ENCODE measurements around the gene MEGF9. TPM values are rescaled to one million over a fixed set of nuclear protein-coding genes. Genes with fewer than 3 reads are reported as not detected.

Gene MEGF9
- total and polyA plus RNA-seq, 7 donors, result 2.0 to 12.7 (median 7.2) TPM

- Histone ChIP-seq H3K36me3 (ENCODE audit: insufficient read depth in 1 of 2, low read depth in 1 of 2) (no peaks in the 10 kb centered on the region), H3K9me3 (no peaks in the 10 kb centered on the region), H3K4me3 (no peak overlapping the region), H3K27ac (no peak overlapping the region), H3K4me1 (no peaks in the 10 kb centered on the region), H3K27me3 (ENCODE audit: insufficient read depth in 3 of 3, low read length in 2 of 3) (no peaks in the 10 kb centered on the region)
- DNase-seq (no peak), ATAC-seq (no peak)
- TF ChIP-seq CTCF (IDR thresholded peaks at IDR 0.05), result no peak
- 67 to 79% (median 72%) methylated on average over 1 of the region's 1 CpG for whole genome bisulfite sequencing, 3 donors
- intact Hi-C loops (cut with DNase I), result no loop called here
Measured at GRCh38 chr9:120677965-120678364, 36.3 kb downstream of the MEGF9 start.

GRCh38 chr9:120676767-120677402 is 37.4 kb downstream of the MEGF9 start:
- Histone ChIP-seq H3K27me3 (ENCODE audit: insufficient read depth in 3 of 3, low read length in 2 of 3) (no peaks in the 10 kb centered on the region), H3K4me1 (no peaks in the 10 kb centered on the region), H3K4me3 (no peak overlapping the region), H3K36me3 (ENCODE audit: insufficient read depth in 1 of 2, low read depth in 1 of 2) (no peaks in the 10 kb centered on the region), H3K9me3 (no peaks in the 10 kb centered on the region), H3K27ac (no peak overlapping the region)
- intact Hi-C loops (cut with DNase I), result no loop called here
- no peak for TF ChIP-seq CTCF (IDR thresholded peaks at IDR 0.05)
- no peak for DNase-seq
- WGBS, 3 donors, result 90 to 96% (median 95%) methylated on average over 12 of the region's 12 CpGs
- no peak for ATAC-seq

- H3K36me3 ChIP-seq (ENCODE audit: insufficient read depth in 1 of 2, low read depth in 1 of 2), result no peaks in the 10 kb centered on the region
- DNase-seq, result no peak
- no peaks in the 10 kb centered on the region for H3K27me3 ChIP-seq (ENCODE audit: insufficient read depth in 3 of 3, low read length in 2 of 3)
- no peak for ATAC-seq
- no peak overlapping the region for H3K4me3 ChIP-seq
- no peak for TF ChIP-seq CTCF (IDR thresholded peaks at IDR 0.05)
- no peak overlapping the region for H3K27ac ChIP-seq
- H3K4me1 ChIP-seq, result peaks cover 6% of the 10 kb centered on the region
- H3K9me3 ChIP-seq, result peaks cover 8% of the 10 kb centered on the region
- intact Hi-C loops (cut with DNase I), result no loop called here
Measured at GRCh38 chr9:120668399-120668798, 45.9 kb downstream of the MEGF9 start.

GRCh38 chr9:120663950-120664349 is 50.3 kb downstream of the MEGF9 start:
- Histone ChIP-seq H3K4me3 (no peak overlapping the region), H3K4me1 (peaks cover 6% of the 10 kb centered on the region), H3K36me3 (ENCODE audit: insufficient read depth in 1 of 2, low read depth in 1 of 2) (no peaks in the 10 kb centered on the region), H3K27me3 (ENCODE audit: insufficient read depth in 3 of 3, low read length in 2 of 3) (no peaks in the 10 kb centered on the region), H3K27ac (no peak overlapping the region), H3K9me3 (peaks cover 8% of the 10 kb centered on the region)
- no peak for TF ChIP-seq CTCF (IDR thresholded peaks at IDR 0.05)
- ATAC-seq, result no peak
- intact Hi-C loops (cut with DNase I), result no loop called here
- DNase-seq, result no peak

GRCh38 chr9:120663380-120663779 is 50.9 kb downstream of the MEGF9 start:
- WGBS, 3 donors, result 82 to 86% (median 85%) methylated on average over 3 of the region's 3 CpGs
- ATAC-seq (no peak), DNase-seq (no peak)
- Histone ChIP-seq H3K4me1 (peaks cover 6% of the 10 kb centered on the region), H3K4me3 (no peak overlapping the region), H3K27me3 (ENCODE audit: insufficient read depth in 3 of 3, low read length in 2 of 3) (no peaks in the 10 kb centered on the region), H3K27ac (no peak overlapping the region), H3K9me3 (peaks cover 8% of the 10 kb centered on the region), H3K36me3 (ENCODE audit: insufficient read depth in 1 of 2, low read depth in 1 of 2) (no peaks in the 10 kb centered on the region)
- intact Hi-C loops (cut with DNase I), result no loop called here
- TF ChIP-seq CTCF (IDR thresholded peaks at IDR 0.05), result no peak

Data from psoas muscle (tissue), 8 donors.